HepG2 (cell line): ENCODE measurements around the gene FANCE. TPM values are rescaled to one million over a fixed set of nuclear protein-coding genes. Genes with fewer than 3 reads are reported as not detected.

ENCODE experiments used
- ARNTL ChIP-seq: sonication (generic); formaldehyde crosslinking; IDR thresholded peaks from 2 replicates; pipeline ENCODE4 v1.4.0; 2020; ENCODE audit warnings: mild to moderate bottlenecking, missing genetic modification reagents
- BRF2 ChIP-seq: sonication (generic); formaldehyde crosslinking; IDR thresholded peaks from 2 replicates; pipeline ENCODE4 v1.8.1; 2022; ENCODE audit warnings: mild to moderate bottlenecking, missing genetic modification reagents
- CCDC6 ChIP-seq: sonication (generic); formaldehyde crosslinking; IDR thresholded peaks from 2 replicates; pipeline ENCODE4 v1.8.1; 2022; ENCODE audit warnings: mild to moderate bottlenecking, missing genetic modification reagents, moderate library complexity
- MED8 ChIP-seq: sonication (generic); formaldehyde crosslinking; IDR thresholded peaks from 2 replicates; pipeline ENCODE4 v1.8.1; 2023; ENCODE audit warnings: mild to moderate bottlenecking, missing genetic modification reagents; ENCODE audit not compliant: insufficient replicate concordance
- MXD4 ChIP-seq: IDR thresholded peaks from 2 replicates; pipeline ENCODE4 v1.6.1; 2016; ENCODE audit warnings: mild to moderate bottlenecking, missing biosample characterization, missing genetic modification reagents
- PCBP2 ChIP-seq: fragments of 200-400 bp; formaldehyde crosslinking; optimal IDR thresholded peaks from 2 replicates; pipeline ENCODE3; 2018; ENCODE audit warnings: low read length, low read depth; ENCODE audit not compliant: poor library complexity, severe bottlenecking
- POGZ ChIP-seq: sonication (generic); formaldehyde crosslinking; IDR thresholded peaks from 2 replicates; pipeline ENCODE4 v1.4.0; 2020; ENCODE audit warnings: mild to moderate bottlenecking, missing genetic modification reagents
- PPARG ChIP-seq: conservative IDR thresholded peaks from 2 replicates; pipeline ENCODE4 v1.6.1; 2016; ENCODE audit warnings: missing biosample characterization, missing genetic modification reagents
- TAF1 ChIP-seq: sonication (generic); formaldehyde crosslinking; IDR thresholded peaks from 2 replicates; pipeline ENCODE4 v1.4.0; 2020; ENCODE audit warnings: missing genetic modification reagents
- TCF12 ChIP-seq, 2 experiments: fragments of 450-650 bp in 1 of 2; sonication (generic) in 1 of 2; formaldehyde crosslinking in 1 of 2; IDR thresholded peaks; 2 replicates each; pipeline versions ENCODE4 v1.6.1 to v1.8.0; 2017 to 2022; ENCODE audit warnings: antibody characterized with exemption in 1 of 2, mild to moderate bottlenecking in 1 of 2, missing genetic modification reagents in 1 of 2, moderate library complexity in 1 of 2
- UBTF ChIP-seq: sonication (generic); formaldehyde crosslinking; IDR thresholded peaks from 2 replicates; pipeline ENCODE4 v1.4.0; 2020; ENCODE audit warnings: mild to moderate bottlenecking, missing genetic modification reagents
- ZBTB43 ChIP-seq: sonication (generic); formaldehyde crosslinking; conservative IDR thresholded peaks from 2 replicates; pipeline ENCODE4 v1.4.0; 2020; ENCODE audit warnings: missing genetic modification reagents
- ZC3H13 ChIP-seq: sonication (generic); formaldehyde crosslinking; IDR thresholded peaks from 2 replicates; pipeline ENCODE4 v1.8.1; 2023; ENCODE audit warnings: mild to moderate bottlenecking, missing genetic modification reagents, moderate library complexity
- ZFY ChIP-seq: sonication (generic); formaldehyde crosslinking; IDR thresholded peaks from 2 replicates; pipeline ENCODE4 v1.4.0; 2020; ENCODE audit warnings: missing genetic modification reagents
- ZNF160 ChIP-seq: sonication (generic); formaldehyde crosslinking; IDR thresholded peaks from 2 replicates; pipeline ENCODE4 v1.8.0; 2022; ENCODE audit warnings: mild to moderate bottlenecking, inconsistent platforms, missing genetic modification reagents
- ZNF235 ChIP-seq: sonication (generic); formaldehyde crosslinking; IDR thresholded peaks from 2 replicates; pipeline ENCODE4 v1.8.1; 2023; ENCODE audit warnings: mild to moderate bottlenecking, missing genetic modification reagents, borderline replicate concordance
- ZNF510 ChIP-seq: sonication (generic); formaldehyde crosslinking; IDR thresholded peaks from 2 replicates; pipeline ENCODE4 v1.4.0; 2020; ENCODE audit warnings: low read depth, mild to moderate bottlenecking, missing genetic modification reagents
- ZNF7 ChIP-seq: IDR thresholded peaks from 2 replicates; pipeline ENCODE4 v1.6.1; 2016; ENCODE audit warnings: missing biosample characterization, missing genetic modification reagents
- ZNF766 ChIP-seq: sonication (generic); formaldehyde crosslinking; IDR thresholded peaks from 2 replicates; pipeline ENCODE4 v1.5.0; 2020; ENCODE audit warnings: missing genetic modification reagents, borderline replicate concordance
- polyA plus RNA-seq, 8 experiments: library from polyadenylated mRNA; depleted of rRNA in 3 of 8; stranded (reverse) in 7 of 8; unstranded in 1 of 8; fragments of >200 nt; fragmentation: Illumina TruSeq in 4 of 8; extraction: Trizol in 4 of 8; gene quantifications; 2 replicates each; pipeline versions ENCODE4 v1.2.1 to v1.2.3, GENCODE V29; 2011 to 2016; ENCODE audit warnings: low read depth in 4 of 8, missing spikeins in 1 of 8, mixed read lengths in 1 of 8; ENCODE audit not compliant: insufficient read depth in 1 of 8
- total RNA-seq, 5 experiments: library from RNA; depleted of rRNA; stranded (reverse); fragments of >200 nt; fragmentation: Illumina TruSeq; extraction: Trizol; gene quantifications; 2 replicates each; pipeline ENCODE4 v1.2.3, GENCODE V29; 2016; ENCODE audit warnings: low read depth in 1 of 5
- TF ChIP-seq, protein P1 (sequence below): sonication (generic); formaldehyde crosslinking; IDR thresholded peaks from 2 replicates; pipeline ENCODE4 v1.5.1; 2020; ENCODE audit warnings: mild to moderate bottlenecking, moderate library complexity, missing genetic modification reagents
- TF ChIP-seq, protein P2 (sequence below): sonication (generic); formaldehyde crosslinking; IDR thresholded peaks from 2 replicates; pipeline ENCODE4 v1.5.0; 2020; ENCODE audit warnings: missing genetic modification reagents

FANCE gene
- total and polyA plus RNA-seq, 2 of the 13 experiments (the other 11 are each of a cell fraction or from before 2014, with no cell fraction given): 7.1 to 11.2 TPM

DNA sequence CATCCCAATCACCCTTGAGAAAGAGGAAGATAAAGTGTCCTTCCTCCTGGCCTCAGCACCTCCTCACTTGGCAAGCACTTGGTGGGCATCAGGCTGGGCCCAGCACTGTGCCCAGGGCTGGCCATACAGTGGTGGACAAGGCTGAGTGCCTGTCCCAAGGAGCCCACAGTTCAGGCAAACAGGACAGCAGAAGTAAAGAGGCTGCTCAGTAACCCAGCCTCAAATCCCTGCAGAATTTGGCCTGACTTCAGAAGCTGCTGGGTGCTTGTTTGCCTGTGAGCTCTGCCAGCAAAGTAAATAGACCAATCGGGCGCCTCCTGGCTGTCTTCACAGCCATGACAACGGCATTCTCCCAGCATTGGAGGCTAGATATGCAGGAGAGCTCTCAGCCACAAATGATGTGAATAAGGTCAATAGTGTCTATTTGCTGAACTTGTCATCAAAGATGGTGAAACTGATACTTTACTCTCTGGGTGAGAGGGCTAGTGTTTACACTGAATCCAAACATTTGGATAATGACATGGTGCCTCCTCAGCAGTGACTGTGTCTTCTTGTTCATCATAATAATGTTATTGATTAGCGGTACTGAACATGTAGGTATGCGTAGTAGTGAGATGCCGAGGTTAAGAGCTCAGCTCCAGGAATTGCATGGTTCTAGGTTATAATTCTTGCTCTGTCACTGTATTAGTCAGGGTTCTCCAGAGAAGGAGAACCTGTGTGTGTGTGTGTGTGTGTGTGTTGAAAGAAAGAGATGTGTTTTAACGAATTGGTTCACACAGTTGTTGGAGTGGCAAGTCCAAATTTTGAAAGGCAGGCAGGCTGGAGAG, 36.9 kb upstream of the FANCE start (continued):
- TF ChIP-seq ZC3H13 (no peak; the same call in 1 of the 2 replicates), TCF12 (IDR thresholded peaks at IDR 0.05) (no peak), TCF12 (CRISPR knock-in tag; IDR thresholded peaks at IDR 0.05) (peak; percentile 87), ZNF7 (CRISPR knock-in tag) (no peak), TAF1 (CRISPR knock-in tag) (no peak), ZFY (CRISPR knock-in tag) (no peak), MXD4 (CRISPR knock-in tag) (peak; percentile 79; the same call in 1 of the 2 replicates), MED8 (peak; percentile 27), ZNF160 (peak; percentile 70; the same call in 1 of the 2 replicates), PCBP2 (no peak), CCDC6 (CRISPR knock-in tag) (0 out of 2 replicates have a peak, but pooled peaks have one; percentile 58), UBTF (CRISPR knock-in tag) (peak; percentile 38; the same call in 1 of the 2 replicates), ZBTB43 (CRISPR knock-in tag) (peak; percentile 65; the same call in 1 of the 2 replicates), PPARG (CRISPR knock-in tag) (peak; percentile 99), BRF2 (CRISPR knock-in tag) (peak; percentile 78; the same call in 1 of the 2 replicates), ZNF510 (peak; percentile 46; the same call in 1 of the 2 replicates), ZNF235 (CRISPR knock-in tag) (peak; percentile 83; the same call in 1 of the 2 replicates), ZNF766 (CRISPR knock-in tag) (0 out of 2 replicates have a peak, but pooled peaks have one; percentile 43), ARNTL (peak; percentile 86), POGZ (peak; percentile 83; the same call in 1 of the 2 replicates)
- TF ChIP-seq, protein P1, sequence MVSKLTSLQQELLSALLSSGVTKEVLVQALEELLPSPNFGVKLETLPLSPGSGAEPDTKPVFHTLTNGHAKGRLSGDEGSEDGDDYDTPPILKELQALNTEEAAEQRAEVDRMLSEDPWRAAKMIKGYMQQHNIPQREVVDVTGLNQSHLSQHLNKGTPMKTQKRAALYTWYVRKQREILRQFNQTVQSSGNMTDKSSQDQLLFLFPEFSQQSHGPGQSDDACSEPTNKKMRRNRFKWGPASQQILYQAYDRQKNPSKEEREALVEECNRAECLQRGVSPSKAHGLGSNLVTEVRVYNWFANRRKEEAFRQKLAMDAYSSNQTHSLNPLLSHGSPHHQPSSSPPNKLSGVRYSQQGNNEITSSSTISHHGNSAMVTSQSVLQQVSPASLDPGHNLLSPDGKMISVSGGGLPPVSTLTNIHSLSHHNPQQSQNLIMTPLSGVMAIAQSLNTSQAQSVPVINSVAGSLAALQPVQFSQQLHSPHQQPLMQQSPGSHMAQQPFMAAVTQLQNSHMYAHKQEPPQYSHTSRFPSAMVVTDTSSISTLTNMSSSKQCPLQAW (CRISPR knock-in tag): peak; percentile 97
- TF ChIP-seq, protein P2, sequence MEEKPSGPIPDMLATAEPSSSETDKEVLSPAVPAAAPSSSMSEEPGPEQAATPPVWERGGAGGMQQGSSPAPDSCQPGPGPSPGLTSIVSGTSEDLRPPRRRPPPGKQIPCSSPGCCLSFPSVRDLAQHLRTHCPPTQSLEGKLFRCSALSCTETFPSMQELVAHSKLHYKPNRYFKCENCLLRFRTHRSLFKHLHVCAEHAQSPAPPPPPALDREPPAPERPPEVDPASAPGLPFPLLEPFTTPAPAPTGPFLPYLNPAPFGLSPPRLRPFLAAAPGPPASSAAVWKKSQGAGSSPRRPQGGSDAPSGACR (CRISPR knock-in tag): peak; percentile 87; the same call in 1 of the 2 replicates
